Ishikawa (cell line): ENCODE results near the gene GPR146.

Source experiments
- CEBPB ChIP-seq: IDR thresholded peaks from 2 replicates; pipeline ENCODE4 v1.6.1; 2012
- CREB1 ChIP-seq: IDR thresholded peaks from 2 replicates; pipeline ENCODE4 v1.6.1; 2012; ENCODE audit warnings: low read depth
- EP300 ChIP-seq: IDR thresholded peaks from 2 replicates; pipeline ENCODE4 v1.6.1; 2012; ENCODE audit warnings: borderline replicate concordance
- MAX ChIP-seq: IDR thresholded peaks from 2 replicates; pipeline ENCODE4 v1.6.1; 2012
- TAF1 ChIP-seq: IDR thresholded peaks from 2 replicates; pipeline ENCODE4 v1.6.1; 2012; ENCODE audit warnings: low read depth, mild to moderate bottlenecking
- YY1 ChIP-seq: IDR thresholded peaks from 2 replicates; pipeline ENCODE4 v1.6.1; 2012; ENCODE audit warnings: low read depth
- TF ChIP-seq, protein P1 (sequence below): IDR thresholded peaks from 2 replicates; pipeline ENCODE4 v1.6.1; 2012; ENCODE audit warnings: low read depth, mild to moderate bottlenecking
- TF ChIP-seq, protein P2 (sequence below): IDR thresholded peaks from 2 replicates; pipeline ENCODE4 v1.6.1; 2012

- TF ChIP-seq, protein P1, sequence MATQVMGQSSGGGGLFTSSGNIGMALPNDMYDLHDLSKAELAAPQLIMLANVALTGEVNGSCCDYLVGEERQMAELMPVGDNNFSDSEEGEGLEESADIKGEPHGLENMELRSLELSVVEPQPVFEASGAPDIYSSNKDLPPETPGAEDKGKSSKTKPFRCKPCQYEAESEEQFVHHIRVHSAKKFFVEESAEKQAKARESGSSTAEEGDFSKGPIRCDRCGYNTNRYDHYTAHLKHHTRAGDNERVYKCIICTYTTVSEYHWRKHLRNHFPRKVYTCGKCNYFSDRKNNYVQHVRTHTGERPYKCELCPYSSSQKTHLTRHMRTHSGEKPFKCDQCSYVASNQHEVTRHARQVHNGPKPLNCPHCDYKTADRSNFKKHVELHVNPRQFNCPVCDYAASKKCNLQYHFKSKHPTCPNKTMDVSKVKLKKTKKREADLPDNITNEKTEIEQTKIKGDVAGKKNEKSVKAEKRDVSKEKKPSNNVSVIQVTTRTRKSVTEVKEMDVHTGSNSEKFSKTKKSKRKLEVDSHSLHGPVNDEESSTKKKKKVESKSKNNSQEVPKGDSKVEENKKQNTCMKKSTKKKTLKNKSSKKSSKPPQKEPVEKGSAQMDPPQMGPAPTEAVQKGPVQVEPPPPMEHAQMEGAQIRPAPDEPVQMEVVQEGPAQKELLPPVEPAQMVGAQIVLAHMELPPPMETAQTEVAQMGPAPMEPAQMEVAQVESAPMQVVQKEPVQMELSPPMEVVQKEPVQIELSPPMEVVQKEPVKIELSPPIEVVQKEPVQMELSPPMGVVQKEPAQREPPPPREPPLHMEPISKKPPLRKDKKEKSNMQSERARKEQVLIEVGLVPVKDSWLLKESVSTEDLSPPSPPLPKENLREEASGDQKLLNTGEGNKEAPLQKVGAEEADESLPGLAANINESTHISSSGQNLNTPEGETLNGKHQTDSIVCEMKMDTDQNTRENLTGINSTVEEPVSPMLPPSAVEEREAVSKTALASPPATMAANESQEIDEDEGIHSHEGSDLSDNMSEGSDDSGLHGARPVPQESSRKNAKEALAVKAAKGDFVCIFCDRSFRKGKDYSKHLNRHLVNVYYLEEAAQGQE, result no peak
- TF ChIP-seq MAX, result no peak
- TF ChIP-seq EP300, result no peak
- TF ChIP-seq CREB1, result no peak
- no peak for TF ChIP-seq YY1
- no peak for TF ChIP-seq CEBPB
- TF ChIP-seq, protein P2, sequence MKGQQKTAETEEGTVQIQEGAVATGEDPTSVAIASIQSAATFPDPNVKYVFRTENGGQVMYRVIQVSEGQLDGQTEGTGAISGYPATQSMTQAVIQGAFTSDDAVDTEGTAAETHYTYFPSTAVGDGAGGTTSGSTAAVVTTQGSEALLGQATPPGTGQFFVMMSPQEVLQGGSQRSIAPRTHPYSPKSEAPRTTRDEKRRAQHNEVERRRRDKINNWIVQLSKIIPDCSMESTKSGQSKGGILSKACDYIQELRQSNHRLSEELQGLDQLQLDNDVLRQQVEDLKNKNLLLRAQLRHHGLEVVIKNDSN, result no peak
- no peak for TF ChIP-seq TAF1
These were observed 52.8 kb downstream of the GPR146 start for GRCh38 chr7:1097120-1097504.
